Measurements from ENCODE around the gene LRRC4C. TPM values are rescaled to one million over a fixed set of nuclear protein-coding genes. Genes with fewer than 3 reads are reported as not detected.

Gene LRRC4C
- total RNA-seq, 6 experiments from 2014 or later = not detected

DNA sequence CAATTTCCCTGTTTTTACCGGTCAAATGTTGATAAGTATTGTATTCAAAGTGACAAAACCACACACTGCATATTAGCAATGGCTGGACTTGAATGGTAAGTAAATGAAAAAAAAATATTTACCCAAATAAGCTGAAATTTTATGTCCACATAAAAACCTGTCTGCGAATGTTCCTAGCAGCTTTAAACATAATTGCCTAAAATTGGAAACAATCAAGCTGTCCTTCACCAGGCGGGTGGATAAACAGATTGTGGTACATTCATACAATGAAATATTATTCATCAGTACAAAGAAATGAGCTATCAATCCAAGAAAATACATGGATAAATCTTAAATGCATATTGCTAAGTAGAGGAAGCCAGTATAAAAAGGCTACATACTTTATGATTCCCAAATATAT is 1067.8 kb downstream of the LRRC4C start:
- Mint-ChIP-seq H3K36me3 (ENCODE audit: low read depth) (no peaks in the 10 kb centered on the region), H3K9me3 (no peaks in the 10 kb centered on the region), H3K27me3 (ENCODE audit: insufficient read depth) (no peaks in the 10 kb centered on the region; the same call in 1 of the 2 replicates), H3K27ac (no peak overlapping the region), H3K4me1 (ENCODE audit: low read depth) (peaks cover 28% of the 10 kb centered on the region), H3K4me3 (no peak overlapping the region)
- DNase-seq = no peak
- TF ChIP-seq, protein P1, sequence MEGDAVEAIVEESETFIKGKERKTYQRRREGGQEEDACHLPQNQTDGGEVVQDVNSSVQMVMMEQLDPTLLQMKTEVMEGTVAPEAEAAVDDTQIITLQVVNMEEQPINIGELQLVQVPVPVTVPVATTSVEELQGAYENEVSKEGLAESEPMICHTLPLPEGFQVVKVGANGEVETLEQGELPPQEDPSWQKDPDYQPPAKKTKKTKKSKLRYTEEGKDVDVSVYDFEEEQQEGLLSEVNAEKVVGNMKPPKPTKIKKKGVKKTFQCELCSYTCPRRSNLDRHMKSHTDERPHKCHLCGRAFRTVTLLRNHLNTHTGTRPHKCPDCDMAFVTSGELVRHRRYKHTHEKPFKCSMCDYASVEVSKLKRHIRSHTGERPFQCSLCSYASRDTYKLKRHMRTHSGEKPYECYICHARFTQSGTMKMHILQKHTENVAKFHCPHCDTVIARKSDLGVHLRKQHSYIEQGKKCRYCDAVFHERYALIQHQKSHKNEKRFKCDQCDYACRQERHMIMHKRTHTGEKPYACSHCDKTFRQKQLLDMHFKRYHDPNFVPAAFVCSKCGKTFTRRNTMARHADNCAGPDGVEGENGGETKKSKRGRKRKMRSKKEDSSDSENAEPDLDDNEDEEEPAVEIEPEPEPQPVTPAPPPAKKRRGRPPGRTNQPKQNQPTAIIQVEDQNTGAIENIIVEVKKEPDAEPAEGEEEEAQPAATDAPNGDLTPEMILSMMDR (IDR thresholded peaks at IDR 0.05) = no peak

DNA sequence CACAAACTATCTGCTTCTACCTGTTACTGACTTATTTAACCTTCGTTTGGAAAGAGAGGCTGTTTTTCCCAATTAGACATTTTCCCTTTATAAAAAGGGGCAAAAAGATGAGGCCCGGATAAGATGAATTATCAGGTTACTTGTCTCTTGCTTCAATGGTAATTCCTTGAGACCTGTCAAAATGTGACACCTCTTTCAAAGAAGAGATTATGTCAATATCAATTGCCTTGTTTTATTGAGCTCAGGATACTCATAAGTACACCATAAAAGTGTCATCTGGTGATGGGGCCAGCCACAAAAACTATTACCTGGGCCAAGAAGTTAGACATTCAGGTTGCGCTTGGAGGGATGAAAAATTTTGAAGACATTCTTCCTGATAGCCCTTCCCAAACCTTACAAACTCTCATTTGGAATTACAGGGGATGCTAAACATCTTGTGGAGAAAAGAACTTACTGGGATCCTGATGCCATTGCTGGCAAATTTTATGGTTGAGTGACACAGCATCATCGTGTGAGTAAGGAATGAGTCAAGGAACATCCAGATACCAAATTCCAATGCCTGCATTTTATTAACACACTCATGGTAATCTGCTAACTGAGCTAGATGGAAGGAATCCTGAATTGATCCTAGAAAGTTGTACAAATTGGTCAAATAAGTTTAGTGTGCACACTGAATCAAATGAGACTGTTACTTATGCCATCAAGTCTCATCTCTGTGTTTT is 1071.2 kb downstream of the LRRC4C start:
- Mint-ChIP-seq H3K36me3 (ENCODE audit: low read depth) (no peaks in the 10 kb centered on the region), H3K27me3 (ENCODE audit: insufficient read depth) (no peaks in the 10 kb centered on the region; the same call in 1 of the 2 replicates), H3K27ac (peak overlapping the region; percentile 84), H3K4me1 (ENCODE audit: low read depth) (peaks cover 43% of the 10 kb centered on the region), H3K4me3 (peak overlapping the region; percentile 25; the same call in 1 of the 2 replicates), H3K9me3 (no peaks in the 10 kb centered on the region)
- TF ChIP-seq, protein P1 (IDR thresholded peaks at IDR 0.05) = no peak
- DNase-seq = peak; percentile 70

DNA sequence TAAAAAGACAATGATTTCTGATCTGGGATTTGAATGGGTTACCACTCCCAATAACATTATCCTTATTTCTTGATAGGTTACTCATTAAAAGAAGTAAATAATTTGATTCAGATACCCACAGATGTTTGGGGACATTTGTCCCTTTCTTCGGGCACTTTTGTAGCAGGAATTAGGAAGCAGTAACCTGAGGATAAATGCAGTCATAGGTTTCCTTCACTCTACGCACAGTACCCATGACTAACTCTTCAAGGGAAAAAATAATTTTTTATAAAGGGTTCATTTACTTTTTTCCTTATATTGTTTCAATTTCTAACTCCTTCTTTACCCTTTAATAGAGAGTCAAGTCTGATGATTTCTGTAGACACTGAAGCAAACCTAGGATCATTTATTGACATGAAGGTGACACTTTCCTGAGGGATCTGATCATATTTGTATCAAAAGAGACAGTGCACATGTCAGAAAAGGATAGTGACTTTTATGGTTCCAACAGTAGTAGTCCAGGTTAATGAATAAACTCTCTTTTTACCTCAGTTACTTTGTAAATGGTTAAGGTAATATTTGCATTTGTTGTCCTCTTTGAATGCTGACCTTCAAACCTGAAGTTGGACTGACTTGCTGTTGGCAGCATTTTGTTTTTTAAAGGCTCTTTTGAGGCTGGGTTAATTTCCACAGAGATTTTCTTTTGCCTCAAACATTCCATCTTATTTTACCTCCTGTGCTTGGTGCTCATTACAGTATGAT is 1072.0 kb downstream of the LRRC4C start:
- TF ChIP-seq, protein P1 (IDR thresholded peaks at IDR 0.05) = no peak
- Mint-ChIP-seq H3K4me1 (ENCODE audit: low read depth) (peaks cover 43% of the 10 kb centered on the region), H3K9me3 (no peaks in the 10 kb centered on the region), H3K36me3 (ENCODE audit: low read depth) (no peaks in the 10 kb centered on the region), H3K27me3 (ENCODE audit: insufficient read depth) (no peaks in the 10 kb centered on the region; the same call in 1 of the 2 replicates), H3K4me3 (no peak overlapping the region), H3K27ac (peak overlapping the region; percentile 84)
- DNase-seq = no peak

DNA sequence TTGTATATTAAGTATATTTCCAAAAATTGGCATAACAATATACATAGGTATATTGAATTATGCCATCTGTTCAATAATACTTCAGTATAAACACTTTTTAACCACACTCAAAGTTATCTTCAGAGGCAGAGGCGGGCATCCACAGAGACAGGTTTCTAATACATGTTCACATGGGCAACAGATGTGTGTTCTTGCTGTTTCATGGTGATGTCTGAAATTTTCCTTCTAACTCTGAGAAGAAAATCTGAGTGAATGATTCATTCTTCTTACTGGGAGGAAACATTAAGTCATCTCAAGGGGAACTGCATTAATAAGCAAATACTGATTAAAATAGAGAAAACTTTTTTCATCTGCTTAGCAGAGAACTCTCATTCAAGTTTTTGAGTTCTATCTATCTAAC is 1074.5 kb downstream of the LRRC4C start:
- peaks cover 43% of the 10 kb centered on the region for H3K4me1 Mint-ChIP-seq (ENCODE audit: low read depth)
- no peak overlapping the region for H3K4me3 Mint-ChIP-seq
- no peaks in the 10 kb centered on the region for H3K36me3 Mint-ChIP-seq (ENCODE audit: low read depth)
- no peaks in the 10 kb centered on the region for H3K9me3 Mint-ChIP-seq
- peak overlapping the region; percentile 91 for H3K27ac Mint-ChIP-seq
- DNase-seq = peak; percentile 69
- TF ChIP-seq, protein P1 (IDR thresholded peaks at IDR 0.05) = no peak
- peaks cover 1% of the 10 kb centered on the region; the same call in 1 of the 2 replicates for H3K27me3 Mint-ChIP-seq (ENCODE audit: insufficient read depth)

DNA sequence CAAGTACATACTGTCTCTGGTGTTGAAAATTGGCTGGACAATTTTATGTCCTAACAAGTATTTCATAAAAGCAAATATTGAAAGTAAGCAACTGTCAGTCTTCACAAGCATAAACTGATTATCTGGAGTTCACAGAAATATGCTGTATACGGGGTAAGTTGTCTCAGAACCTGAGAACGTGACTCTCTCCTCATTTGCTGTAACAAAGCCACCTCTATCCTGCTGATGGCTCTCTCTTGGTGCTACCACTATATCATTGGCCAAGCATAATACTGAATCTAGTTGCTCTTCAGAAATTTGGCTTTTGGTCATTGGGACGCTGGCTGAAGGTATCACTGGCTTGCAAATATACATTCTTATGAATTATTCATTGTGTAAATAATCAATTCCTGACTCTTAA is 1078.0 kb downstream of the LRRC4C start:
- no peak for DNase-seq
- Mint-ChIP-seq H3K27ac (no peak overlapping the region), H3K27me3 (ENCODE audit: insufficient read depth) (peaks cover 1% of the 10 kb centered on the region; the same call in 1 of the 2 replicates)

More for the DNA sequence above, 1078.0 kb downstream of the LRRC4C start:
- no peaks in the 10 kb centered on the region for H3K36me3 Mint-ChIP-seq (ENCODE audit: low read depth)
- TF ChIP-seq, protein P1 (IDR thresholded peaks at IDR 0.05) = no peak
- H3K9me3 Mint-ChIP-seq = no peaks in the 10 kb centered on the region
- H3K4me3 Mint-ChIP-seq = no peak overlapping the region
- H3K4me1 Mint-ChIP-seq (ENCODE audit: low read depth) = peaks cover 13% of the 10 kb centered on the region
